NB4 (cell line): Measurements from ENCODE around the gene DENND1A.

Experiments
- MYC ChIP-seq: IDR thresholded peaks from 2 replicates; pipeline ENCODE4 v1.6.1; 2011; ENCODE audit warnings: low read depth, low read length
- POLR2A ChIP-seq: IDR thresholded peaks from 2 replicates; pipeline ENCODE4 v1.6.1; 2011; ENCODE audit warnings: mild to moderate bottlenecking; ENCODE audit not compliant: insufficient read length; ENCODE audit errors: extremely low read depth
- TF ChIP-seq, protein P1 (sequence below): IDR thresholded peaks from one replicate; pipeline ENCODE4 v1.5.1; 2012; ENCODE audit warnings: low read depth, low read length

DNA sequence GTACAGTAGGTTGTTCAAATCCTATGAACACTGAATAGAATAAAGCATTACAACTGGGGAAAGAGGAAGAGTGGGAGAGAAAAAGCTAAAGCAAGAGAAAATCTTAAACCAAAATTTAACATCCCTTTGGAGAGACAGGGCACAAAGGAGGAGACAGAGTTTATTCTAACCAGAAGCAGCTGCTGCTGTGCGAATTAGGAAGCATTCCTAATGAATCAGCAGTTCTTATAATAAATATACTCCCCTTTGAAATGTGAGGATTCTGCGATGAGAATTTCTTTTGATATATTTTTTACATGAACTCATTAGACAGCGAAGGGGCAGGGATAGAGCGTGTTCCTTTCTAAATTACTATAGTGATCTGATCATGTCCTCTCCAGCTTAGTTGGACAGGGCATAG lies 233.4 kb downstream of the DENND1A start:
- TF ChIP-seq POLR2A (no peak), MYC (no peak)
- TF ChIP-seq, protein P1, sequence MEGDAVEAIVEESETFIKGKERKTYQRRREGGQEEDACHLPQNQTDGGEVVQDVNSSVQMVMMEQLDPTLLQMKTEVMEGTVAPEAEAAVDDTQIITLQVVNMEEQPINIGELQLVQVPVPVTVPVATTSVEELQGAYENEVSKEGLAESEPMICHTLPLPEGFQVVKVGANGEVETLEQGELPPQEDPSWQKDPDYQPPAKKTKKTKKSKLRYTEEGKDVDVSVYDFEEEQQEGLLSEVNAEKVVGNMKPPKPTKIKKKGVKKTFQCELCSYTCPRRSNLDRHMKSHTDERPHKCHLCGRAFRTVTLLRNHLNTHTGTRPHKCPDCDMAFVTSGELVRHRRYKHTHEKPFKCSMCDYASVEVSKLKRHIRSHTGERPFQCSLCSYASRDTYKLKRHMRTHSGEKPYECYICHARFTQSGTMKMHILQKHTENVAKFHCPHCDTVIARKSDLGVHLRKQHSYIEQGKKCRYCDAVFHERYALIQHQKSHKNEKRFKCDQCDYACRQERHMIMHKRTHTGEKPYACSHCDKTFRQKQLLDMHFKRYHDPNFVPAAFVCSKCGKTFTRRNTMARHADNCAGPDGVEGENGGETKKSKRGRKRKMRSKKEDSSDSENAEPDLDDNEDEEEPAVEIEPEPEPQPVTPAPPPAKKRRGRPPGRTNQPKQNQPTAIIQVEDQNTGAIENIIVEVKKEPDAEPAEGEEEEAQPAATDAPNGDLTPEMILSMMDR: no peak
